ENCODE measurements around the gene VMP1.
"Not testable (repeated sequence)": the region's sequence is repeated elsewhere in the genome, so short reads cannot be mapped to it uniquely, and the experiment has no call there.

VMP1 gene

GRCh38 chr17:59754552-59754951 is 47.1 kb downstream of the VMP1 start:
- peak; percentile 97 for DNase-seq (ENCODE audit: low read depth)

GRCh38 chr17:59755069-59755468 is 47.6 kb downstream of the VMP1 start:
- DNase-seq (ENCODE audit: low read depth) = not testable (repeated sequence)

DNA sequence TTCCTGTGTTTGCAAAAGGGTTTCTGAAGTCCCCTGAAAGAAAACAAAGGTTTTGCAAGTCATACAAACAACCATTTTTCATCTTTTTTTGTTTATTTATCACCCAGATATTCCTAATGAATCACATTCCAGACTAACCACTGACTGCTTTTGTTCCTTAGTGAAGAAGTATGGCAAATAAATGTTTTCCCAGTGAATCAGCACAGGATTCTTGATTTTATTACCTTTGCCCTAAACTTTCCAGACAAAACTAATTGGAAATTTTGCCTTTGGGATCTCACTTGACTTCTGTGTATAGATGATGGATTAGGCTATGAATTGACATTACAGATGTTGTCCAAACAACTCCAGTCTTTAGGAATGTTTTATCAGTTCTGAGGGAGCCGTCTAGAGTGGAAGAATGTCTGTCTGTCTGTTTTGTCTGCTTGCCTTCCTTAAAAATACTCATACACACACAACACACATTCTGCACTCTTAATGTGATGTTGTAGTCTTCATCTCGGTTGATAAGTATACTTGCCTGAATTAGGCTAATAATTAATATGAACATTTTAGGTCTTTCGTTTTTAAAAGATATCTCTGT is 48.9 kb downstream of the VMP1 start:
- peak; percentile 97 for DNase-seq (ENCODE audit: low read depth)

- DNase-seq (ENCODE audit: low read depth) = no peak
Measured at GRCh38 chr17:59757043-59757442, 49.6 kb downstream of the VMP1 start.

DNA sequence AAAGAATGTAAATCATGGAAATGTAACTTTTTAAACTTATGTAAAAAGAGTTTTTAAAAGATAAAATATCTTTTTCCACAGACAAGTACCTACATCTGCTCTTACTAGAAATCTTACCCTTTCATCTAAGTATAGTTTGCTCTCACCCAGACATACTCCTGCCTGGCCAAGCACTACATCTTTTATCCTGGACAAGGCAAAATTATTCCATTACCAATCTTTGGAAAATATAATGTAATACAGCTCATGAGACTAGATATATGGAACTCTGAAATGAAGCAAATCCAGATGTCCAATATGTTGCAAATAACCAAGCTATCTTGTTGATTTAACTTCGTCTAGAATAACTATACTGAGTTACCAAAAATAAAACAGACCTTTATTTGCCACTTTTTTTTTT is 50.0 kb downstream of the VMP1 start:
- no peak for DNase-seq (ENCODE audit: low read depth)

- DNase-seq (ENCODE audit: low read depth) = no peak
Measured at GRCh38 chr17:59757881-59758385, 50.5 kb downstream of the VMP1 start.

- DNase-seq (ENCODE audit: low read depth) = not testable (repeated sequence)
Measured at GRCh38 chr17:59758998-59759651, 51.7 kb downstream of the VMP1 start.

DNA sequence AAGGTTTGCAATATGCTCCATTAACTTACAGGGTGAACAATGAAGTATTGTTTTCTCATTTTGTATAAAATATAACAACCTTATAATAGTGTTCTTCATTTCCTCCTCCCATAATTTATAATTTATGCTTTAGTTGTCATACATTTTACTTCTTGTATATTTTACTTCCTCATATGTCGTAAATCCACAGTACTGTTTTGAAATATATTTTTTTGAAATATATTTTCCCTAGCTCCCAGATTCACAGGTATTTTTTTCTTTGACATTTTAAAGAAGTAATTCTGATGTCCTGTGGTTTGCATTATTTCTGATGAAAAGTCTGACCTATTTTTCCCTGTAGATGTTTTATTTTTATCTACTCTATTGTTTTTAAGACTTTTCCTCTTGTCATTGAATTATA is 52.7 kb downstream of the VMP1 start:
- no peak for DNase-seq (ENCODE audit: low read depth)

- DNase-seq (ENCODE audit: low read depth) = peak; percentile 98
Measured at GRCh38 chr17:59761385-59762048, 54.1 kb downstream of the VMP1 start.

DNA sequence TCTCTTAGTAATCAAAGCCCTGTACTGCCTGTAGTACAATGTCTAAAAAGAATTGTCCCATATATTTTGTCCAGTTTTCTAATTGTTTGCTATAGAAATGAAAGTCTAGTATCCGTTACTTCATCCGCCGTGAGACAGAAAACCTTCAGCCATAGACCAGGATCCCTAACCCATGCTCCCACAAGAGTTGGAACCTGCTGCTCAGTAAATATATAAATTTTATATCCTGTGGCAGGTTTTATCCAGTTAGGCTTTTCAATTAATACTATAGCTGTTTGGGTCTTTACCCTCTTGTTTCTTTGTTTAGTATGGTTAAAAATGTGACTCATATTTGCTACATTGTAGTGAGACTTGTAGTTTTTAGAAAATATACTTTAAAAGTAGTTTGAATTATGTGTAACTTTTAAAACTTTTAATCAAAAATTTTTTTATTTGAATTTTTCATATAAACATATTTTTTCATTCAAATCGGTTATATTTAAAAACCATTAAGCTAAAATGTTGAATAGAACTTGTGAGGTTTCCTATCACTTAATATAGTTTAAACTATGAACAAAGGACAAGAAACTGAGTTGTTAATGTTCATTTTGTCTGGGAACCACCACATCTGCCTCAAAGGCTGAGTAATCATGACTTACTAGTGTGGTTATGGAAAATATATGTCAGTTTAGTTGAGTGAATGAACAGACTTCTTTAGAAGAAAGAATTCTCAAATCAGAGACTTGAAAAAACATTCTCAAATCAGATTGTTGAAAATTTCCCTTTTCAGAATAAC is 54.8 kb downstream of the VMP1 start:
- peak; percentile 80 for DNase-seq (ENCODE audit: low read depth)

DNA sequence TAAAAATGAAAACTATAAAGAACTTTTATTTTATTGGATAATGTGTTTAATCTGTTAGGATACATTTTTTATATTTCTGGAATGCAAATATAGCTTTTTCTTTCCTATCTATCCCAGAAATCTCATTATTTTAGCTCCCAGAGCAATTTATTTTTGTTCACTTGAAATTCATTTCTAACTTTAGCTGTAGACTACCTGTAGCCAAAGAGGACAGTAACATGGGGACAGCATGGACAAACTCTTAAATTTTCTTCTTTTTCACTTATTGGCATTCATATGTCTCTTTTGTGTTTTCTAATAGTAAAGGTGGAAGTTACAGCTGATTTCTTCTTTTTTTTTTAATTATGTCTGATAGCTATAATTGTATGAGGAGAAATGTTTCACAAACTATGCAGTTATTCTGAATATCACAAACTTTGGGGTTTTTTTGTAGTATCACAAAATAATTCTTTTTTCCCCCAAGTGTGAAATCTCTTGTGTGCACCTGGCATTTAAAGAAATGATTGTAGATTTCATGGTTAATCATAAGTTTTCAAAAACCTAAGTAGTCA is 55.4 kb downstream of the VMP1 start:
- DNase-seq (ENCODE audit: low read depth) = no peak

DNA sequence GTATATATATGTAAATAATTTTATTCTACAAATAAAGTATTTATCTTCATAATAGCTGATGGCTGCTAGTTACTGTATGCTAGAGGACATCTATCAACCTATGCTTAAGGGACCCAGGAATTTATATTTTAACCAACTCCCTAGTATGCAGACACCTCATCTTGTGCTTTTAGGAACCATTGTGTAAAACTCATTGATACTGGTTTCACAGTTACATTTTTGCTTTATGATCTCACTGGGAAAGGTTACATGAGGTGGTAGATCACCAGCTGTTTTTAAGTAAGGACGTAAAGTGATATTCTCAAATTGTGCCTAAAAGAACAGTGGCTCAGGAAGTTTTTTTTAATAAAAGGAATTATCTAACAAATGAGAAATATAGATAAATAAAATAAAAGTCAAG is 56.4 kb downstream of the VMP1 start:
- peak; percentile 86 for DNase-seq (ENCODE audit: low read depth)

DNA sequence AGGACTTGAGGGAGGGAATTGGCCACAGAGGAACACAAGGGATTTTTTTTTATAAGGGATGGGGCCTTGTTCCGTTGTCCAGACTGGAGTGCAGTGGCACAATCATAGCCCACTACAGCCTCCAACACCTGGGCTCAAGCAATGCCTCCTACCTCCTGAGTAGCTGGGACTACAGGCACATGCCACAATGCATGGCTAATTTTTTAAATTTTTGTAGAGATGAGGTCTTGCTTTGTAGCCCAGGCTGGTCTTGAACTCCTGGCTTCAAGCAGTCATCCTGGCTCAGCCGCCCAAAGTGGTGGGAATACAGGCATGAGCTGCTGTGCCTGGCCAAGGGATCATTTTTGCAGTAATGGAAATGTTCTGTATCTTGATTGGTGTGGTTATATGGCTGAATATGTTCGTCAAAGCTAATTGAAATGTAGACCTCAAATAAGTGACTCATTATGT is 56.9 kb downstream of the VMP1 start:
- peak; percentile 38 for DNase-seq (ENCODE audit: low read depth)

DNA sequence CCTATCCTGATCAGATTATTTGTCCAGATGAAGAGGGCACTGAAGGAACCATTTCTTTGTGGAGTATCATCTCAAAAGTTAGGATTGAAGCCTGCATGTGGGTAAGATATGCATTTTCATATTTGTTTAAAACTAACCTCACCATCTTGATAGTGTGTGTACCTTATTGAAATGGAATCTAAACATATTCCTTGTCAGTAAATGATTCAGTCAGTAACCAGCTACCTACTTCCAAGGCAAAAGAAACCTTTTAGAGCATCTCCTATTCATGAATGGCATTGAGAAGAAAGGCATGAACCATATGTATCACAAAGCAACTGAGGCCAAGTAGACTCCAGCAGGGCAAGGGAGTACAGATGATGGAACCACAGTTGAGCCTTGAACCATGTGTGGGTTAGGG is 57.6 kb downstream of the VMP1 start:
- no peak for DNase-seq (ENCODE audit: low read depth)

GRCh38 chr17:59766491-59766890 is 59.0 kb downstream of the VMP1 start:
- DNase-seq (ENCODE audit: low read depth) = no peak

- DNase-seq (ENCODE audit: low read depth) = no peak
Measured at GRCh38 chr17:59767176-59767575, 59.7 kb downstream of the VMP1 start.

DNA sequence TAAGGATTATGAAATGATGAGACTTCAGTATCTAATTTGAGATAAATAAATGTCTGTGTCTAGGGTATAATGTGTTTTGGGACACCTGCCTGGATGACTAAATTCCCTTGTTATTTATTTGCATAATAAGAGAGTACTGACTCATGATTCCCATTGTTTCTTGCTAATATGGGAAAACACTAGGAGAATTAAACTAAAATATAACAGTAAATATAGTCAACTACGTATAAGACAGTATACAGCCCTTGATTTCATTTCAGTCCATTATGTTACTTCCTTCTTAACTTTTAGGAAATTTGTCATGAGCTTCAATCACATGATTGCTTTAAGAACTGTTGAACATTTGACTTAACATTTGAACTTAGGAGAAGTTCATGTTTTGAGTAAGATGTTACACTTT is 62.4 kb downstream of the VMP1 start:
- DNase-seq (ENCODE audit: low read depth) = no peak

- no peak for DNase-seq (ENCODE audit: low read depth)
Measured at GRCh38 chr17:59771093-59771492, 63.6 kb downstream of the VMP1 start.

- DNase-seq (ENCODE audit: low read depth) = no peak
Measured at GRCh38 chr17:59775786-59776350, 68.4 kb downstream of the VMP1 start.

- no peak for DNase-seq (ENCODE audit: low read depth)
Measured at GRCh38 chr17:59776577-59776976, 69.1 kb downstream of the VMP1 start.

- DNase-seq (ENCODE audit: low read depth) = no peak
Measured at GRCh38 chr17:59777033-59777432, 69.6 kb downstream of the VMP1 start.

- no peak for DNase-seq (ENCODE audit: low read depth)
Measured at GRCh38 chr17:59778996-59779395, 71.5 kb downstream of the VMP1 start.

Measured in EH (cell line).